ENCODE data around the gene ALDH1L1. TPM values are rescaled to one million over a fixed set of nuclear protein-coding genes. Genes with fewer than 3 reads are reported as not detected.

Gene ALDH1L1
- total and polyA plus RNA-seq, 2 of the 13 experiments (the other 11 are each of a cell fraction or from before 2014, with no cell fraction given): 11.2 to 28.7 TPM

DNA sequence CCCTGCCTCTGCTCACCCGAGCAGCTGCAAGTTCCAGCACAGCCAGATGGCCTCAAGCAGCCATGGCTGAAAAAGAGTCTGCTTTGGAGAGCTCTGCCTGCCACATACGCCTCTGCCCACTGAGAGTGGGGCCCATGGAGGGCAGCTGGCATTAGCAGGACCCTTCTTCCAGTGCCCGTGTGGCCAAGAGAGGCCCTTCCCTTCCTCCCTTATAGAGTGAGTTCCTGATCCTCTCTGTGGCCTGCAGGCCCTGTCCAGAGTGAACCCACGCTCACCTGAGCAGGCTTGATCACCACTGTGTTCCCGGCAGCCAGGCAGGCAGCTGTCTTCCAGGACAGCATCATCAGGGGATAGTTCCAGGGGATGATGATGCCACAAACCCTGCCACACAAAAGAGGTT lies 55.0 kb downstream of the ALDH1L1 start (continued):
- TF ChIP-seq MIER3 (CRISPR knock-in tag; IDR thresholded peaks at IDR 0.05; ENCODE audit: borderline replicate concordance): no peak
- no peak for TF ChIP-seq PCBP1 (IDR thresholded peaks at IDR 0.05; ENCODE audit: borderline replicate concordance, low read depth, low read length)
- no peak for TF ChIP-seq ZNF331 (CRISPR knock-in tag; IDR thresholded peaks at IDR 0.05)
- TF ChIP-seq KLF15 (CRISPR knock-in tag; IDR thresholded peaks at IDR 0.05; ENCODE audit: borderline replicate concordance): no peak
- TF ChIP-seq ZNF7 (CRISPR knock-in tag; IDR thresholded peaks at IDR 0.05): no peak
- TF ChIP-seq, protein P1, sequence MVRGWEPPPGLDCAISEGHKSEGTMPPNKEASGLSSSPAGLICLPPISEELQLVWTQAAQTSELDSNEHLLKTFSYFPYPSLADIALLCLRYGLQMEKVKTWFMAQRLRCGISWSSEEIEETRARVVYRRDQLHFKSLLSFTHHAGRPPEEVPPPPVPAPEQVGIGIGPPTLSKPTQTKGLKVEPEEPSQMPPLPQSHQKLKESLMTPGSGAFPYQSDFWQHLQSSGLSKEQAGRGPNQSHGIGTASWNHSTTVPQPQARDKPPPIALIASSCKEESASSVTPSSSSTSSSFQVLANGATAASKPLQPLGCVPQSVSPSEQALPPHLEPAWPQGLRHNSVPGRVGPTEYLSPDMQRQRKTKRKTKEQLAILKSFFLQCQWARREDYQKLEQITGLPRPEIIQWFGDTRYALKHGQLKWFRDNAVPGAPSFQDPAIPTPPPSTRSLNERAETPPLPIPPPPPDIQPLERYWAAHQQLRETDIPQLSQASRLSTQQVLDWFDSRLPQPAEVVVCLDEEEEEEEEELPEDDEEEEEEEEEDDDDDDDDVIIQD (CRISPR knock-in tag; IDR thresholded peaks at IDR 0.05; ENCODE audit: low read depth): no peak
- TF ChIP-seq, protein P2, sequence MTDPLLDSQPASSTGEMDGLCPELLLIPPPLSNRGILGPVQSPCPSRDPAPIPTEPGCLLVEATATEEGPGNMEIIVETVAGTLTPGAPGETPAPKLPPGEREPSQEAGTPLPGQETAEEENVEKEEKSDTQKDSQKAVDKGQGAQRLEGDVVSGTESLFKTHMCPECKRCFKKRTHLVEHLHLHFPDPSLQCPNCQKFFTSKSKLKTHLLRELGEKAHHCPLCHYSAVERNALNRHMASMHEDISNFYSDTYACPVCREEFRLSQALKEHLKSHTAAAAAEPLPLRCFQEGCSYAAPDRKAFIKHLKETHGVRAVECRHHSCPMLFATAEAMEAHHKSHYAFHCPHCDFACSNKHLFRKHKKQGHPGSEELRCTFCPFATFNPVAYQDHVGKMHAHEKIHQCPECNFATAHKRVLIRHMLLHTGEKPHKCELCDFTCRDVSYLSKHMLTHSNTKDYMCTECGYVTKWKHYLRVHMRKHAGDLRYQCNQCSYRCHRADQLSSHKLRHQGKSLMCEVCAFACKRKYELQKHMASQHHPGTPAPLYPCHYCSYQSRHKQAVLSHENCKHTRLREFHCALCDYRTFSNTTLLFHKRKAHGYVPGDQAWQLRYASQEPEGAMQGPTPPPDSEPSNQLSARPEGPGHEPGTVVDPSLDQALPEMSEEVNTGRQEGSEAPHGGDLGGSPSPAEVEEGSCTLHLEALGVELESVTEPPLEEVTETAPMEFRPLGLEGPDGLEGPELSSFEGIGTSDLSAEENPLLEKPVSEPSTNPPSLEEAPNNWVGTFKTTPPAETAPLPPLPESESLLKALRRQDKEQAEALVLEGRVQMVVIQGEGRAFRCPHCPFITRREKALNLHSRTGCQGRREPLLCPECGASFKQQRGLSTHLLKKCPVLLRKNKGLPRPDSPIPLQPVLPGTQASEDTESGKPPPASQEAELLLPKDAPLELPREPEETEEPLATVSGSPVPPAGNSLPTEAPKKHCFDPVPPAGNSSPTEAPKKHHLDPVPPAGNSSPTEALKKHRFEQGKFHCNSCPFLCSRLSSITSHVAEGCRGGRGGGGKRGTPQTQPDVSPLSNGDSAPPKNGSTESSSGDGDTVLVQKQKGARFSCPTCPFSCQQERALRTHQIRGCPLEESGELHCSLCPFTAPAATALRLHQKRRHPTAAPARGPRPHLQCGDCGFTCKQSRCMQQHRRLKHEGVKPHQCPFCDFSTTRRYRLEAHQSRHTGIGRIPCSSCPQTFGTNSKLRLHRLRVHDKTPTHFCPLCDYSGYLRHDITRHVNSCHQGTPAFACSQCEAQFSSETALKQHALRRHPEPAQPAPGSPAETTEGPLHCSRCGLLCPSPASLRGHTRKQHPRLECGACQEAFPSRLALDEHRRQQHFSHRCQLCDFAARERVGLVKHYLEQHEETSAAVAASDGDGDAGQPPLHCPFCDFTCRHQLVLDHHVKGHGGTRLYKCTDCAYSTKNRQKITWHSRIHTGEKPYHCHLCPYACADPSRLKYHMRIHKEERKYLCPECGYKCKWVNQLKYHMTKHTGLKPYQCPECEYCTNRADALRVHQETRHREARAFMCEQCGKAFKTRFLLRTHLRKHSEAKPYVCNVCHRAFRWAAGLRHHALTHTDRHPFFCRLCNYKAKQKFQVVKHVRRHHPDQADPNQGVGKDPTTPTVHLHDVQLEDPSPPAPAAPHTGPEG (CRISPR knock-in tag; IDR thresholded peaks at IDR 0.05): no peak

Data from HepG2 (cell line).